HL-60 (cell line): Measurements from ENCODE around the gene RPS19.
"Not testable (repeated sequence)": the region's sequence is repeated elsewhere in the genome, so short reads cannot be mapped to it uniquely, and the experiment has no call there.

Experiments used
- DNase-seq, 2 experiments: peaks; one replicate each; pipeline ENCODE4 v3.0.0-alpha.2; 2010 to 2020; ENCODE audit warnings: low read depth in 1 of 2, low spot score in 1 of 2
- H3K27ac ChIP-seq: fragments of 250-450 bp; sonication (Bioruptor Pico); replicated peaks from 2 replicates; pipeline ENCODE4 v1.5.1; 2020; ENCODE audit warnings: mild to moderate bottlenecking, moderate library complexity
- H3K27me3 ChIP-seq: fragments of 250-450 bp; sonication (Bioruptor Pico); 2 replicates; pipeline ENCODE4 v1.5.1; 2021; ENCODE audit warnings: mild to moderate bottlenecking, moderate library complexity; ENCODE audit not compliant: insufficient read depth, poor library complexity, severe bottlenecking
- H3K4me3 ChIP-seq: replicated peaks from 2 replicates; pipeline ENCODE4 v1.5.1; 2011; ENCODE audit warnings: mild to moderate bottlenecking, control low read depth, low read length; ENCODE audit not compliant: insufficient read depth
- GABPA ChIP-seq: IDR thresholded peaks from 2 replicates; pipeline ENCODE4 v1.6.1; 2012; ENCODE audit warnings: low read depth
- POLR2AphosphoS5 ChIP-seq: IDR thresholded peaks from 2 replicates; pipeline ENCODE4 v1.6.1; 2012; ENCODE audit warnings: low read depth
- SPI1 ChIP-seq: IDR thresholded peaks from 2 replicates; pipeline ENCODE4 v1.6.1; 2012; ENCODE audit warnings: low read depth, mild to moderate bottlenecking, borderline replicate concordance
- TF ChIP-seq, protein P1 (sequence below): IDR thresholded peaks from one replicate; pipeline ENCODE4 v1.5.1; 2011; ENCODE audit warnings: low read length, control low read depth, inconsistent platforms; ENCODE audit not compliant: insufficient read depth
- TF ChIP-seq, protein P2 (sequence below): IDR thresholded peaks from 2 replicates; pipeline ENCODE4 v1.6.1; 2012; ENCODE audit warnings: low read depth; ENCODE audit not compliant: insufficient replicate concordance

Gene RPS19

DNA sequence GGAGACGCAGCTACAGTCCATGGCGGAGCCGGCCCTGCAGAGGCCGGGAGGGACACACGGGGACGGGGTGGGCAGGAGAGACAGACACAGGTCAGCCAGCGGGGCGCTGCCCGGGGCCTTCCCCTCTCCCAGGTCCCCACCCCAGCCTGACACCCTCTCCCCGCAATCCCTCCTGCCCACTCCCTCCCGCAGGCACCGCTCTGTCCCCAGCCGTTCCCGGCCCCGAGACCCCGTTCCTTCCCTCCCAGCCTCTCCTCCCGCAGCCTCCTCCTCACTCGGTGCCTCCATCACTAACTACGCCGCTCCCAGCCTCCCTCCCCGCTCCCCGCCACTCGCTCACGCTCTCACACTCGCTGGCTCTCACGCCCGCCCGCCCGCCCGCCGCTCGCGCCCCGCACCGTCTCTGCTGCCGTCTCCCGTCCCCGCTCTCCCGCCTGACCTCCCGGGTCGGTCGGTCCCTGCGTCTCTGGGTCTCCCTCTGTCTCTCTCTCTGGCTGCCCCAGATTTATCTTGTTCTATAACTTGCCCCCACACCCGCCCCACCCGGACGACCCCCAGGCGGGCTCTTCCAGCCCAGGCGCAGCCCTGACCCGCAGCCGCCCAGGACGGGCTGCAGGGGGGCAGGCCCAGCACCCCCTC is 53.0 kb downstream of the RPS19 start:
- DNase-seq = no peak
- TF ChIP-seq GABPA = no peak
- TF ChIP-seq, protein P1, sequence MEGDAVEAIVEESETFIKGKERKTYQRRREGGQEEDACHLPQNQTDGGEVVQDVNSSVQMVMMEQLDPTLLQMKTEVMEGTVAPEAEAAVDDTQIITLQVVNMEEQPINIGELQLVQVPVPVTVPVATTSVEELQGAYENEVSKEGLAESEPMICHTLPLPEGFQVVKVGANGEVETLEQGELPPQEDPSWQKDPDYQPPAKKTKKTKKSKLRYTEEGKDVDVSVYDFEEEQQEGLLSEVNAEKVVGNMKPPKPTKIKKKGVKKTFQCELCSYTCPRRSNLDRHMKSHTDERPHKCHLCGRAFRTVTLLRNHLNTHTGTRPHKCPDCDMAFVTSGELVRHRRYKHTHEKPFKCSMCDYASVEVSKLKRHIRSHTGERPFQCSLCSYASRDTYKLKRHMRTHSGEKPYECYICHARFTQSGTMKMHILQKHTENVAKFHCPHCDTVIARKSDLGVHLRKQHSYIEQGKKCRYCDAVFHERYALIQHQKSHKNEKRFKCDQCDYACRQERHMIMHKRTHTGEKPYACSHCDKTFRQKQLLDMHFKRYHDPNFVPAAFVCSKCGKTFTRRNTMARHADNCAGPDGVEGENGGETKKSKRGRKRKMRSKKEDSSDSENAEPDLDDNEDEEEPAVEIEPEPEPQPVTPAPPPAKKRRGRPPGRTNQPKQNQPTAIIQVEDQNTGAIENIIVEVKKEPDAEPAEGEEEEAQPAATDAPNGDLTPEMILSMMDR = no peak
- TF ChIP-seq SPI1 = no peak
- TF ChIP-seq, protein P2, sequence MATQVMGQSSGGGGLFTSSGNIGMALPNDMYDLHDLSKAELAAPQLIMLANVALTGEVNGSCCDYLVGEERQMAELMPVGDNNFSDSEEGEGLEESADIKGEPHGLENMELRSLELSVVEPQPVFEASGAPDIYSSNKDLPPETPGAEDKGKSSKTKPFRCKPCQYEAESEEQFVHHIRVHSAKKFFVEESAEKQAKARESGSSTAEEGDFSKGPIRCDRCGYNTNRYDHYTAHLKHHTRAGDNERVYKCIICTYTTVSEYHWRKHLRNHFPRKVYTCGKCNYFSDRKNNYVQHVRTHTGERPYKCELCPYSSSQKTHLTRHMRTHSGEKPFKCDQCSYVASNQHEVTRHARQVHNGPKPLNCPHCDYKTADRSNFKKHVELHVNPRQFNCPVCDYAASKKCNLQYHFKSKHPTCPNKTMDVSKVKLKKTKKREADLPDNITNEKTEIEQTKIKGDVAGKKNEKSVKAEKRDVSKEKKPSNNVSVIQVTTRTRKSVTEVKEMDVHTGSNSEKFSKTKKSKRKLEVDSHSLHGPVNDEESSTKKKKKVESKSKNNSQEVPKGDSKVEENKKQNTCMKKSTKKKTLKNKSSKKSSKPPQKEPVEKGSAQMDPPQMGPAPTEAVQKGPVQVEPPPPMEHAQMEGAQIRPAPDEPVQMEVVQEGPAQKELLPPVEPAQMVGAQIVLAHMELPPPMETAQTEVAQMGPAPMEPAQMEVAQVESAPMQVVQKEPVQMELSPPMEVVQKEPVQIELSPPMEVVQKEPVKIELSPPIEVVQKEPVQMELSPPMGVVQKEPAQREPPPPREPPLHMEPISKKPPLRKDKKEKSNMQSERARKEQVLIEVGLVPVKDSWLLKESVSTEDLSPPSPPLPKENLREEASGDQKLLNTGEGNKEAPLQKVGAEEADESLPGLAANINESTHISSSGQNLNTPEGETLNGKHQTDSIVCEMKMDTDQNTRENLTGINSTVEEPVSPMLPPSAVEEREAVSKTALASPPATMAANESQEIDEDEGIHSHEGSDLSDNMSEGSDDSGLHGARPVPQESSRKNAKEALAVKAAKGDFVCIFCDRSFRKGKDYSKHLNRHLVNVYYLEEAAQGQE = no peak
- Histone ChIP-seq H3K27ac (no peak overlapping the region), H3K4me3 (no peak overlapping the region), H3K27me3 (peaks cover 55% of the 10 kb centered on the region)

DNA sequence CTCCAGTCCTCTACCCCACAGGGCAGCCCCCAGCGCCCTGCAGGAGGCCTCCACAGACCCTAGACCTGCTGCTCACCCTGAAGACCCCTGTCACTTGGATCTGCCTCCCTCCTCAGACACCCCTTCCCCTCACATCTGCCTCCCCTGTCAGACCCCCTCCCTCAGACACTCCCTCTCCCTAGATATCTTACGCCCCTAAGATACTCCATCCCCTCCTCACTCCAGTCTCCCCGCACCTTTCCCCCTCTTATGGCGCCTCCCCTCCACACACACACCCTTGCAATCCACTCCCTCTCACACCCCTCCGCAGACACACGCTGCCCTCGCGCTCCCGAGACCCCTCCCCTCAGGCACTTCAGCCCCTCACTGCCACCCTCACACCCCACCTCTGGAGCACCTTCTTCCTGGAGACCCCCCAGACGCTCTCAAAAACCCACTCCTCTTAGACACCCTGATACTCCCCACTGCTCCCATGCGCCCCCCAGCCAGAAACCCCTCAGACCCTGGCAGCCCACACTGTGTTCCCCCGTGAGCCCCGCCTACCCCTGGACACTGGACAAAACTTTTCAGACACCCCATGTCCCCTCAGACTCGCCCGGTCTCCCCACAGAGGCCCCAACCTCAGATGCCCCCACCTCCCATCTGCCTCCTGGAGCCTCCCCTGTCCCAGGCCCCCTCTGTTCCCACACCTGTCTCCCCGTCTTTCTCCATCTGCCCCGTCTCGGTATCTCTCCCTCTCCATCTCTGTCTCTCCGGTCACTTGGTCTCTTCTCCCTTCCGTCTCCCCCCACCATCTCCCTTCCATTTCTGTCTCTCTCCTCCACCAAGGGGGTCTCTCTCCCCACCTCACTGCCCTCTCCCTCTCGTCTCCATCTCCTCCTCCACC is 53.7 kb downstream of the RPS19 start:
- no peak overlapping the region for H3K4me3 ChIP-seq
- no peak overlapping the region for H3K27ac ChIP-seq
- TF ChIP-seq POLR2AphosphoS5 (no peak), SPI1 (no peak), GABPA (no peak)
- TF ChIP-seq, protein P2 = no peak
- TF ChIP-seq, protein P1 = no peak
- DNase-seq = no peak
- peaks cover 55% of the 10 kb centered on the region for H3K27me3 ChIP-seq

DNA sequence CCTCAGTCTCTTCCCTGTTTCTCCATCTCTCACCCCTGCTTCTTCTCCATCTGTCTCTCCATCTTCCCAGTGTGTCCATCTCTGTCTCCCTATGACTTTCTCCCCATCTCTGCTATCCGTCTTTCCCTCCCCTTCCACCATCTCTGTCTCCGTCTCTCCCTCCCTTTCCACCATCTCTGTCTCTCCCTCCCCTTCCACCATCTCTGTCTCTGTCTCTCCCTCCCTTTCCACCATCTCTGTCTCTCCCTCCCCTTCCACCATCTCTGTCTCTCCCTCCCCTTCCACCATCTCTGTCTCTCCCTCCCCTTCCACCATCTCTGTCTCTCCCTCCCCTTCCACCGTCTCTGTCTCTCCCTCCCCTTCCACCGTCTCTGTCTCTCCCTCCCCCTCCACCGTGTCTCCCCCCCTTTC is 54.4 kb downstream of the RPS19 start:
- not testable (repeated sequence) for DNase-seq
- H3K27me3 ChIP-seq = peaks cover 55% of the 10 kb centered on the region

GRCh38 chr19:41915021-41915775 is 55.1 kb downstream of the RPS19 start:
- no peak overlapping the region for H3K4me3 ChIP-seq
- peaks cover 55% of the 10 kb centered on the region for H3K27me3 ChIP-seq
- TF ChIP-seq POLR2AphosphoS5 (no peak), GABPA (no peak), SPI1 (no peak)
- TF ChIP-seq, protein P1 = no peak
- TF ChIP-seq, protein P2 = no peak
- H3K27ac ChIP-seq = no peak overlapping the region
- no peak for DNase-seq

More for the DNA sequence above, 54.4 kb downstream of the RPS19 start:
- not testable (repeated sequence) for H3K4me3 ChIP-seq, H3K27ac ChIP-seq
